ENCODE data around the gene EZR.
A peak's percentile ranks its signal among the peaks of the same experiment; 100 is the strongest.

The EZR gene

GRCh38 chr6:158772851-158773371 lies 46.3 kb downstream of the EZR start:
- no peak for DNase-seq

GRCh38 chr6:158772172-158772571 lies 47.0 kb downstream of the EZR start:
- no peak for DNase-seq

DNA sequence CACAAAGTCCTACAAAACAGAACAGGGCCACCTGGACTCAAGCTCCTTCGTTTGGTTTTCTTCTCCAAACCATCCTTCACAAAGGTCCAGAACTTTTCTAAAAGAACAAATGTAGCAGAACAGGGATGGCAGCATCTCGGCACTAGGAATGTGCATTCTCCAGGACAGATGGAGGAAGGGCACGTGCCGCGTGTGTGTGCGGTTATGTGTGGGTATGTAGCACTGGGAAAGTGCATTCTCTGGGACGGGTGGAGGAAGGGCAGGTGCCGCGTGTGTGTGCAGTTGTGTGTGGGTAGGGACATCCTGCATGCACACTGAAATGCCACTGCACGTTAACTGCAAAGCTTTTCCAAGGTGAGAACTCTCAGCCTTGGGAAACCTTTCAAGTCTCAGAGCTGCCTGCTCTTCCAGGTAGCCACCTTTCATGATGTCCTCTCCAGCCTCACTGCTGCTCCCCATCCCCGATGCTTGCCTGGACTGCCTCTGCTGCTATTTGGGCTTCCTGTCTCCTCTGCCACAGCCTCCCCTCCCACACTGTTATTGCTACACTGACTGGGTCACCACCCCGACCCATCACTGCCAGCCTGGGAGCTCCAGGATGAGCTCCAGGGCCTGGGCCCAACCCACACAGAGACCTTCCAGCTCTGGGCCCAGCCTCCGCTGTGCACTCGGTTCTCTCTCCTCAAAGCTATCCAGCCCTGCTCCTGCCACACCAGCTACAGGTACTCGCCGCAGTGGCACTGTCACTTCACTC lies 47.6 kb downstream of the EZR start:
- DNase-seq, result no peak

GRCh38 chr6:158770533-158771330 lies 48.4 kb downstream of the EZR start:
- DNase-seq, result no peak

DNA sequence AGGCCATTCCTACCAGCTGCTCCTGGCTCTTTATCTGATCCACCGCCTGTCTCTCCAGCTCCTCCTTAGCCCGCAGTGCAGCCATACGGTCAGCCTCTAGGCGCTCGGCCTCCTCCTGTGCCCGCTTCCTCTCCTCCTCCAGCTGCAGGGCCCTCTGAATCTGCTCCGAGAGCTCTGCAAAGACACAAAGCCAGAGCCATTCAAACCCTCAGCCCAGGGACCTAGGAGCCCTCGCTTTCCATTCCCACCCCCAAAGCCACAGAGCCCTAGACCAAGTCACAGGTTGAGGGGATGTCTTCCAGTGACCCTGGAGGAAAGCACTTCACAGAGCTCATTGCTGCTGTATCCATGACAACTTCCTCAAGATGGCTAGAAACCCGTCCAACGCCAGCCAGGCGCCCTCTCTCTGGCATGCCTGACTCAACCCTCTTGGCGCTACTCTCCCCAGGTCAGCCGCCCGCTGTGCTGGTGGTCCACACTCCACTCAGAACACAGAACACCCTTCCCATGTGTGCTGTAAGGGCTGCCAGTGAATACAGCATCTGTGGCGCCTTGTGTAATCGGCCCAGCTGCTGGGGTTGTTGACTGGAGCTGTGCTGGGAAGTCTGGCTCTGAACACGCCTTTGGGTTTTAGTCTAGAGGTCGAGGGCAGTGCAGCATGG lies 49.3 kb downstream of the EZR start:
- DNase-seq, result peak; percentile 36

DNA sequence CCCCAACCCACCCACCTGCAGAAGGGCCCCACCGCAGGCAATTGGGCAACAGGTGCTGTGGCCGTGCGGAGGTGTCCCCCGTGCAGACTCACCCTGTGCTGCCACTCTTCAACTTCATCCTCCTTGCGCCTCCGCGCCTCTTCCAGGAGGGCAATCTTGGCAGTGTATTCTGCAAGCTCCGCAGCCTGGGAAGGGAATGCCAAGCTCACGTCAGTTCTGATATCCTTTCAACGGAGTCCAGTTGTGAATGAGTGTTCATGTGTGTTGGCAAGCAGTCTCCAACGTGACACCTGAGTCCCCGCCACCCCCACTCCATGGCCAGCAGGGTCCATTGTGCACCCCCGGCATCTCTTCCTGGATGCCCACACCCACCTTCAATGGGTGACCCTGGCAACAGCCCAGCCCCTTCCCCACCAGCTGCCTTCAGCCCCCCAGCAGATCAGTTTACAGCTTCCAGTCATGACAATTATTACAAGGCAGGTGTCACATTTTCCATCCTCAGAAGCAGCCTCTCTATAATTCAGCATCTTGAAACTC lies 49.9 kb downstream of the EZR start:
- peak; percentile 36 for DNase-seq

- DNase-seq, result no peak
Measured at GRCh38 chr6:158768436-158768835, 50.7 kb downstream of the EZR start.

DNA sequence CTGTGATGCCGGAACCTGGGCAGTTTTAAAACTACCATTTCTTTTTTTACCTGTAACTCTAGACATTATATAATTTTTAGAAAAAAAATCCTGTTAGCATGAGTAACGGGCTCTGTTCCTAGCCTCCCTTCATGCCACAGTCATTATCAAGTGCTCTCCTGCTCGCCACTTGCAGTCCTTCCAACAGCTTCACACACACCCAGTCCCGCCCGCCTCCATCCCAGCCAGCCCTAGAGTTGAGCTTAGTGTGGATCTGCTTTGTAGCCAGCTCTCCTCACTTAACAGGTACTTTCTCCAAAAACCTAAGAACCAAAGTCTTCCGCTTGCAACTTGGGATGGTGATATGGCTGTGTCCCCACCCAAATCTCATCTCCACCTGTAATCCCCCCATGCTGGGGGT lies 51.5 kb downstream of the EZR start:
- no peak for DNase-seq

DNA sequence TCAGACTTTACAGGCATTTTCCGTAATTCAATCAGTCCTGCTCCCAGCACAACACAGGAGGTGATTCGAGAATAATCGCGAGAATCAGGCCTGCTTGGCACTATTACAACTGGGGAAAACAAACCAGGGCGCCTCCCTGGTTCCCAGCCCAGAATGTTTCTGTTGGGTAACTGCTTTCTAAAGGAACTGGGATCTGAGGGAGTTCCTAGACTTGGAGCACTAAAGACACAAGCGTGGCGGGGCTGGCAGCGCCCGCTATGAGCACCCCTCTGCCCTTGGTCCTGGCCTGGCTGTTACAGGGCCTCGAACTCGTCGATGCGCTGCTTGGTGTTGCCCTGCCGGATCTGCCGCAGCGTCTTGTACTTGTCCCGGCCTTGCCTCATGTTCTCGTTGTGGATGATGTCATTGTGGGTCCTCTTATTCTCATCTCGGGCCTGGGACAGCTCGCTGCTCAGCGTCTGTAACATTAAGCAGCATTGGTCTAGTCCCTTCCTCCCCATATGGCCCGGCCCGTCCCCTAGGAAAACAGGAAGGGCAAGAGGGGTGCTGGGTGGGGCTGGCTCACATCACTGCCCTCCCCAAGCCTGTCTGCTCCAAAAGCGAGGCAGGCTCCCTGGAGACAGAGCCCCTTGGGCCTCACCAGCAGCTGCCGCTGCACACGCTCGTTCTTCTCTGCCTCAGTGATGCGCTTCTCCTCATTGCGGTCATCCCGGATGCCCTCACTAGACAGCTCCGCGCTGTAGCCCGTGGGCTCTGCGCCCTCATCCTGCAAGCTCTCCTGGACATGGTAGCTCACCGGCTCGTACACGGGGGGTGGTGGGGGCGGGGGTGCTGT lies 52.3 kb downstream of the EZR start:
- no peak for DNase-seq

- DNase-seq, result peak; percentile 10
Measured at GRCh38 chr6:158765499-158766068, 53.6 kb downstream of the EZR start.

DNA sequence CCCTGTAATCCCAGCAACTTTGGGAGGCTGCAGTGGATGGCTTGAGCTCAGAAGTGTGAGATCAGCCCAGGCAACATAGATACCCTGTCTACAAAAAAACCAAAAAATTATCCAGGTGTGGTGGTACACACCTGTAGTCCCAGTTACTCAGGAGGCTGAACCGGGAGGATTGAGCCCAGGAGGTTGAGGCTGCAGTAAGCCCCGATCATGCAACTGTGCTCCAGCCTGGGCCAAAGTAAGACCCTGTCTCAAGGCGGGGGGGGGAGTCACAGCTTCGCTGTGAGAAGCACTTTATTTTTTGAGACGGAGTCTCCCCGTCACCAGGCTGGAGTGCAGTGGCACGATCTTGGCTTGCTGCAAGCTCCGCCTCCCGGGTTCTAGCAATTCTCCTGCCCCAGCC lies 54.2 kb downstream of the EZR start:
- DNase-seq, result no peak

DNA sequence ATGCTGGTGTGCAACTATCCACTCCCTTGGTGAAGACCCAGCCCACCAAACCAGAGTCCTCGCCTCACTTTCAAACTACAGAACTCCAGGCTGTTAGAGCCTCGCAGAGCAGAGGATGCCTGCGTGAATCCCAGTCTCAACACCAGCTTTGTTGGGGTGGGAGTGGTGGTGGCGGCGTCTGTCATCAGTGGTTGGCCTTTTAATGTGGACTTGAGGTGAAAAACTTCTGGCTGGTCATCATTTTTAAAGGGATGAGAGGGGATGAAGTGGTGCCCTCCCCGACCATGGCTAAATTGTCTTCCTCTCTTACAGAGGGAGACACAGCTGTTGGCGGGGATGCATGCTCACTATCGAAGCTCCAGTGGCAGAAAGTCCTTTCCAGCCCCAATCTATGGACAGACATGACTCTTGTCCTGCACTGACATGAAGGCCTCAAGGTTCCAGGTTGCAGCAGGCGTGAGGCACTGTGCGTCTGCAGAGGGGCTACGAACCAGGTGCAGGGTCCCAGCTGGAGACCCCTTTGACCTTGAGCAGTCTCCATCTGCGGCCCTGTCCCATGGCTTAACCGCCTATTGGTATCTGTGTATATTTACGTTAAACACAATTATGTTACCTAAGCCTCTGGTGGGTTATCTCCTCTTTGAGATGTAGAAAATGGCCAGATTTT lies 54.9 kb downstream of the EZR start:
- DNase-seq, result no peak

- DNase-seq, result no peak
Measured at GRCh38 chr6:158763434-158764182, 55.6 kb downstream of the EZR start.

DNA sequence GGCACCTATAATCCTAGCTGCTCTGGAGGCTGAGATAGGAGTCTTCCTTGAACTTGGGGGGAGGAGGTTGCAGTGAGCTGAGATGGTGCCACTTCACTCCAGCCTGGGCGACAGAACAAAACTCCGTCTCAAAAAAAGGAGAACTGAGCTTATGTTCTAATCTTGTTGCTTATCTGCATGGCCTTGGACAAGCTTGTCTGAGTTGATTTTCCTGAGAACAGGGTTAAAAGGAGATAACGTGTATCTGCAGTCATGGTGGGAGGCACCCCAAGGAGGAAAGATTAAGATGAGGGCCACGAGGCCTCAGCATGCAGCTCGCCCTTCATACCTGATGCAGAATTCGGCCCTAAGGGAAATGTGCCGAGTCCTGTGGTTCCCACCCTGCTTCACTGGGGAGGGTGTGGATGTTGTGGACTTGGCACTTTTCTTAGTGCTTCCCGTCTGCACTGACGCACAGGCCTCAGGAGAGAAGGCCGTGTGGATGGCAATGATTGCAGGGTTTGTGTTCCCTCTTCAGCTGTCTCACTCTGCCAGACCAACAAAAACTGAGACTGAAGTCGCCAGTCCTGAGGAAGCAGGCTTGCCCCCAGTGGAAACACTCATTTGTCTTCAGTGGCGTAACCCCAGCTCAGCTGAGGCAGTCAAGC lies 56.3 kb downstream of the EZR start:
- DNase-seq, result no peak

GRCh38 chr6:158761746-158762145 lies 57.4 kb downstream of the EZR start:
- DNase-seq, result no peak

GRCh38 chr6:158760618-158761250 lies 58.4 kb downstream of the EZR start:
- DNase-seq, result no peak

- DNase-seq, result no peak
Measured at GRCh38 chr6:158759966-158760617, 59.1 kb downstream of the EZR start.

DNA sequence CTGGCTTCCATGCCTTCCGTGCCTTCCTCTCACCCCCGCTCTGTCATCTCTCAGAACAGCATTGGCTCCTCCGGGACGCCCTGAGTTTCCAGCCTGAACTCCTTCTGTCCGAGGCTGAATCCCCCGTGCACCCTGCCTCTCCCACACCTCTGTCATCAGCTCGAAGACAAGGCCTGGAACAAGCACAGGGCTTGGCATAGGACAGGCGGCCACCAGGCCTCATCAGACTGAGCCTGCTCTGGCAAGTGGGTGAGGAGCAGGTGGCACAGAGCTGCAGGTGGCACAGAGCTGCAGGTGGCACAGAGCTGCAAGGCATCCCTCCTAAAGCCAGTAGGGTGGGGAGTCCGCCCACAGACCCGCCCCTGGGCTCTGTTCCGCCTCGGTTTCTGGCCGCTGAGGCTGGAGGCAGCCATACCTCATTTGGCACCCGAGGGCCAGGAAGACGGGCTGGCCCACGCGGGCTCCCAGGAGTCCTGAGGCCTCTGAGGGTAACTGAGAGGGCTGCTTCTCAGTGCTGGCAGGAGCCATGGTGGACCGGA lies 60.2 kb downstream of the EZR start:
- peak; percentile 67 for DNase-seq

DNA sequence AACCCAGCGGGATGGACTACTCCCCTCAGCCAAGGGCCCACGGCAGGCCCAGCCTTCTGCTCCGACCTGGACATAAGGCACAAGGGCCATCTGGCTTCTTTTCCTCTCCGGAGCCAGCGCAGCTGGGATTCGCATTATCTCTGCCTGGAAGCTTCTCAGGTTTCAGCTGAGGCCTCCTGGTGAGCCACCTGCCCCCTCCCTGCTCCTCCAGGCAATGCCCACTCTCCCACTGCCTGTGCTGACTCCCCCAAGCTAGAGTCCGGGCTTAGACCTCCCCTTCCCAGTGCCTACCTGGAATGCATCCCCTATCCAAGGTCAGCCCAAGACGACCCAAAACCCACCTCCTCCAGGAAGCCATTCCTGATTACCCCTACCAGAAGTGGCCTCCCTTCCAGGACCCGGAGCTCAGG lies 60.7 kb downstream of the EZR start:
- peak; percentile 64 for DNase-seq

Measured in COR-L47 (cell line).